Activated CD4-positive, alpha-beta T cell treated with anti-CD3 and anti-CD28 coated beads, Interleukin-2, amount 10 ng/mL, durations not matched to agents 7 days and 5 days (primary cell): ENCODE results near the gene IL12RB1. TPM values are rescaled to one million over a fixed set of nuclear protein-coding genes. Genes with fewer than 3 reads are reported as not detected.
"Not testable (repeated sequence)": the region's sequence is repeated elsewhere in the genome, so short reads cannot be mapped to it uniquely, and the experiment has no call there.

Experiments used
- CTCF ChIA-PET: fragments of 350-600 bp; sonication (Branson Sonifier 250); formaldehyde crosslinking; loops from one replicate; lab custom pipeline; 2021; ENCODE audit warnings: antibody characterized with exemption; lab: Charles Lee
- POLR2A ChIA-PET: fragments of 350-600 bp; sonication (Branson Sonifier 250); formaldehyde crosslinking; loops from one replicate; lab custom pipeline; 2021; ENCODE audit warnings: antibody characterized with exemption; lab: Charles Lee
- DNase-seq: peaks from one replicate; pipeline ENCODE4 v3.0.0-alpha.2; 2020
- H3K27ac Mint-ChIP-seq: one replicate; pipeline ENCODE4 v1.8.0; 2021; ENCODE audit warnings: mild to moderate bottlenecking, moderate library complexity, mixed read lengths
- H3K27me3 Mint-ChIP-seq: one replicate; pipeline ENCODE4 v1.8.0; 2021; ENCODE audit warnings: mixed read lengths
- H3K36me3 Mint-ChIP-seq: one replicate; pipeline ENCODE4 v1.8.0; 2021; ENCODE audit warnings: low read depth, mixed read lengths
- H3K4me1 Mint-ChIP-seq: one replicate; pipeline ENCODE4 v1.8.0; 2021; ENCODE audit warnings: mixed read lengths
- H3K4me3 Mint-ChIP-seq: one replicate; pipeline ENCODE4 v1.8.0; 2021; ENCODE audit warnings: mild to moderate bottlenecking, moderate library complexity, mixed read lengths
- H3K9me3 Mint-ChIP-seq: one replicate; pipeline ENCODE4 v1.8.0; 2021; ENCODE audit warnings: mixed read lengths
- total RNA-seq, 2 experiments: library from RNA; stranded (reverse); gene quantifications; one replicate each; pipeline ENCODE4 v1.2.3, GENCODE V29; 2021

Gene IL12RB1
- total RNA-seq, 2 experiments from 2014 or later, result 81.8 to 86.8 TPM

DNA sequence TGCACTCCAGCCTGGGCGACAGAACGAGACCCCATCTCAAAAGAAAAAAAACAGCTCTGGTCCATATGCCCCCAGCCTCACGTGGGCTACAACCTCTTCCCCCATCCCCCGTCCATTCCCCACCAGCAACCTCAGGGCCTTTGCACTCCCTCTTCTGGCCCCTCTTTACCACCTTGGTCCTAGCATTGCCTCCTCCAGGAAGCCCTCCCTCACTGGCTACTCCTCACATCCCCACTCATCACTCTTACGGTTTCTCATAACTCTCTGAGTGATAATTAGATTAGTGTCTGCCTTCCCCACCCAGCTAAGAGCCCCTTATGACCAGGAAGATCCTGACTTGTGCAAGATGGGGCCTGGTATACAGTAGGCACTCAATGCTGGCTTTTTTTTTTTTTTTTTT lies 30.8 kb downstream of the IL12RB1 start:
- CTCF ChIA-PET, result interaction anchor here (0.8 to 13.1 kb wide), 5 partner anchors 11 to 123 kb away, joined by 3 to 83 read pairs (median 6); partner anchors contain the start of genes ARRDC2 and CCDC124
- DNase-seq, result no peak
- Mint-ChIP-seq H3K27me3 (no peaks in the 10 kb centered on the region), H3K9me3 (no peaks in the 10 kb centered on the region), H3K36me3 (peaks cover 22% of the 10 kb centered on the region), H3K27ac (no peak overlapping the region), H3K4me3 (no peak overlapping the region), H3K4me1 (peaks cover 26% of the 10 kb centered on the region)
- POLR2A ChIA-PET, result no interaction called here

DNA sequence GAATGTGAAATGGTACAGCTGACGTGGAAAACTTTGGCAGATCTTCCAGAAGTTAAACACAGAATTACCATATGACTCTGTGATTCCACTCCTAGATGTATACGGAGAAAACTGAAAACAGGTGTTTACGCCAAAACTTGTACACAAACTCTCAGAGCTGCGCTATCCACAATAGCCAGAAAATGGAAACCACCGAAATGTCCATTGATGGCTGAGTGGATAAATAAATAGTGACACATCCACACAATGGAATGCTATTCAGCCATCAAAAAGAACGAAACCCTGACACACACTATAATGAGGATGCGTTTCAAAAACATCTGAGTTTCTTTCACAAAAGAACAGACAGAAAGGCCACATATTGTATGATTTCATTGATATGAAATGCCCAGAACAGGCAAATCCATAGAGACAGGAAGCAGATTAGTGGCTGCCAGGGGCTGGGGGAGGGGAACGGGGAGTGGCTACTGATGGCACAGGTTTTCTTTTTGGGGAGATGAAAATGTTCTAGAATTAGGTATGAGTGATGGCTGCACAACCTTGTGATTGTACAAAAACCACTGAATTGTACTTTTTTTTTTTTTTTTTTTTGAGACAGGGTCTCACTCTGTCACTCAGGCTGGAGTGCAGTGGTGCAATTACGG lies 33.0 kb downstream of the IL12RB1 start:
- no peak overlapping the region for H3K27ac Mint-ChIP-seq
- peaks cover 8% of the 10 kb centered on the region for H3K36me3 Mint-ChIP-seq
- H3K4me1 Mint-ChIP-seq, result peaks cover 35% of the 10 kb centered on the region
- no peaks in the 10 kb centered on the region for H3K9me3 Mint-ChIP-seq
- ChIA-PET POLR2A (interaction anchor here (0.6 kb wide), 1 partner anchor 269 kb away, joined by 3 read pairs; no protein-coding TSS in a partner anchor), CTCF (interaction anchor here (0.7 to 13.1 kb wide), 3 partner anchors 10 to 401 kb away, joined by 3 to 83 read pairs (median 4); partner anchors contain the start of gene ARRDC2)
- peak; percentile 25 for DNase-seq
- H3K27me3 Mint-ChIP-seq, result peaks cover 4% of the 10 kb centered on the region
- H3K4me3 Mint-ChIP-seq, result no peak overlapping the region

DNA sequence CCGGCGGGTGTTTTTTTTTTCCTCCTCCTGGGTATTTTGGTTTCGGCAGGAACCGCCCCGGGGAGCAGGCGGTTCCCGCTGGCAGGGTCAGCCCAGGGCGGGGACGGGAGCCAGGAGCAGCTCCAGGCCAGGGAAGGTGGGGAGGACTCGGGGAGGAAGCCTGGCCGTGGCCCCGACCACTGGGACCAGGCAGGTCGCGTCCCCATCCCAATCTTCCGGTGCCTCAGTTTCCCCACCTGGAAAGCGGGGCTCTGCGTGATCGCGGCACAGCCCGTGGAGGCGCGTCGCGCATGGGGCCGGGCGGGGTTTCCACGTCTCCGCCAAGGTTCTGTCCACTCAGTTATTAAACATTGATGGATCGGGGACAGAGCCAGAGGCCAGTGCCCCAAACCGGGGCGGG lies 34.8 kb downstream of the IL12RB1 start:
- CTCF ChIA-PET, result interaction anchor here (1.0 to 1.2 kb wide), 2 partner anchors 27 to 192 kb away, joined by 3 read pairs; partner anchors contain the start of gene RPL18A
- peaks cover 26% of the 10 kb centered on the region for H3K4me1 Mint-ChIP-seq
- no peak for DNase-seq
- H3K4me3 Mint-ChIP-seq, result no peak overlapping the region
- no peak overlapping the region for H3K27ac Mint-ChIP-seq
- no peaks in the 10 kb centered on the region for H3K9me3 Mint-ChIP-seq
- no peaks in the 10 kb centered on the region for H3K36me3 Mint-ChIP-seq
- POLR2A ChIA-PET, result no interaction called here
- H3K27me3 Mint-ChIP-seq, result peaks cover 5% of the 10 kb centered on the region

- Mint-ChIP-seq H3K36me3 (no peaks in the 10 kb centered on the region), H3K4me3 (no peak overlapping the region), H3K27ac (no peak overlapping the region), H3K9me3 (no peaks in the 10 kb centered on the region), H3K27me3 (peaks cover 5% of the 10 kb centered on the region), H3K4me1 (peaks cover 46% of the 10 kb centered on the region)
- CTCF ChIA-PET, result interaction anchor here (1.2 kb wide), 1 partner anchor 104 kb away, joined by 3 read pairs; no protein-coding TSS in a partner anchor
- POLR2A ChIA-PET, result no interaction called here
- no peak for DNase-seq
These were observed 37.3 kb downstream of the IL12RB1 start for GRCh38 chr19:18049385-18049784.

- ChIA-PET POLR2A (no interaction called here), CTCF (interaction anchor here (1.0 to 2.1 kb wide), 2 partner anchors 11 to 597 kb away, joined by 3 to 16 read pairs; no protein-coding TSS in a partner anchor)
- H3K36me3 Mint-ChIP-seq, result peaks cover 9% of the 10 kb centered on the region
- H3K4me3 Mint-ChIP-seq, result no peak overlapping the region
- H3K27ac Mint-ChIP-seq, result peak overlapping the region; percentile 16
- H3K4me1 Mint-ChIP-seq, result peaks cover 52% of the 10 kb centered on the region
- H3K27me3 Mint-ChIP-seq, result peaks cover 20% of the 10 kb centered on the region
- peaks cover 4% of the 10 kb centered on the region for H3K9me3 Mint-ChIP-seq
- DNase-seq, result no peak
These were observed 40.5 kb downstream of the IL12RB1 start for GRCh38 chr19:18046059-18046718.

- Mint-ChIP-seq H3K27me3 (peaks cover 23% of the 10 kb centered on the region), H3K4me3 (peak overlapping the region; percentile 53), H3K27ac (peak overlapping the region; percentile 87), H3K36me3 (peaks cover 13% of the 10 kb centered on the region), H3K4me1 (peaks cover 46% of the 10 kb centered on the region), H3K9me3 (peaks cover 7% of the 10 kb centered on the region)
- ChIA-PET POLR2A (interaction anchor here (1.4 kb wide), 1 partner anchor 37 kb away, joined by 4 read pairs; the partner anchor contains the start of gene ARRDC2), CTCF (interaction anchor here (0.6 to 2.1 kb wide), 10 partner anchors 12 to 597 kb away, joined by 3 to 16 read pairs (median 4); partner anchors contain the start of gene CCDC124)
- peak; percentile 14 for DNase-seq
These were observed 41.3 kb downstream of the IL12RB1 start for GRCh38 chr19:18045307-18046050.

DNA sequence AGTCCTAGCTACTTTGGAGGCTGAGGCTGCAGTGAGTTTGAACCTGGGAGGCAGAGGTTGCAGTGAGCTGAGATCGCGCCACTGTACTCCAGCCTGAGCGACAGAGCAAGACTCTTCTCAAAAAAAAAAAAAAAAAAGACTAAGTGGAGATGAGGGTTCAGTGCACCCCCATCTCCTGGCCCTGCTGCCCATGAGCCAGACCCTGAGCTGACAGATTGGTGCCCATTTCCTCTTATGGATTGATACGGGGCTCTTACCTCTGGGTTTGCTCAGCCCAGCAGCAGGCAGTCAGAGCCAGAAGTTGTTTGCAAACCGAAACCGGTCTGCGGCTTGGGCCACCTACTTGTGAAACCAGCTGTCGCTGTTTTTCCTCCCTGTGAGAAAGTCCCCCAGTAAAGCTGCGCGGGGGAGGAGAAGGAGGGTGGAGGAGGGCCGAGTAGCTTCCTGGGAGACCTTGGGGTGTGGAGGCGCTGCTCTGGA lies 41.9 kb downstream of the IL12RB1 start:
- Mint-ChIP-seq H3K27me3 (peaks cover 22% of the 10 kb centered on the region), H3K27ac (peak overlapping the region; percentile 87), H3K36me3 (peaks cover 15% of the 10 kb centered on the region), H3K4me1 (peaks cover 39% of the 10 kb centered on the region), H3K9me3 (peaks cover 7% of the 10 kb centered on the region), H3K4me3 (peak overlapping the region; percentile 53)
- POLR2A ChIA-PET, result interaction anchor here (1.4 kb wide), 1 partner anchor 37 kb away, joined by 4 read pairs; the partner anchor contains the start of gene ARRDC2
- DNase-seq, result peak; percentile 94
- CTCF ChIA-PET, result interaction anchor here (0.6 to 2.1 kb wide), 11 partner anchors 12 to 217 kb away, joined by 3 to 16 read pairs (median 4); partner anchors contain the start of gene CCDC124

- Mint-ChIP-seq H3K27ac (peak overlapping the region; percentile 15), H3K4me3 (no peak overlapping the region), H3K36me3 (peaks cover 15% of the 10 kb centered on the region), H3K4me1 (peaks cover 38% of the 10 kb centered on the region), H3K9me3 (peaks cover 7% of the 10 kb centered on the region), H3K27me3 (peaks cover 23% of the 10 kb centered on the region)
- POLR2A ChIA-PET, result no interaction called here
- no peak for DNase-seq
- CTCF ChIA-PET, result interaction anchor here (1.0 to 2.1 kb wide), 3 partner anchors 14 to 98 kb away, joined by 3 to 16 read pairs (median 4); no protein-coding TSS in a partner anchor
These were observed 43.1 kb downstream of the IL12RB1 start for GRCh38 chr19:18043676-18044075.

DNA sequence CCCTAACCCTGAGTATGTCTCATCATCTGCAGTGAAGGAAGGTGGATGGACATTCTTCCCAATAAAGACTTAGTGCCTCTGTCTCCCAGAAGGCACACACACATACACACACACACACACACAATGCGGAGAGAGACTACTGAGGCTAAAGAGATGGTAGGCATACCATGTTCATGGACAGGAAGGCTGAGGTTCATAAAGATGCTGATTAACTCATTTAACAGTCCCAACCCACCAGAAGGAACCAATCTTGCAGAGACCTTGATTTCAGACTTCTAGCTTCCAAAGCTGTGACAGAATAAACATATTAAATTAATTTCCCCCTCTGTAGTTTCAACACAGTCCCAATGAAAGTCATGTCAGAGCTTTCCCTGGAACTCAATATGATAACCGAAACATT lies 45.7 kb downstream of the IL12RB1 start:
- CTCF ChIA-PET, result interaction anchor here (0.7 to 1.1 kb wide), 2 partner anchors 9 to 16 kb away, joined by 3 to 4 read pairs; no protein-coding TSS in a partner anchor
- Mint-ChIP-seq H3K4me3 (no peak overlapping the region), H3K36me3 (peaks cover 15% of the 10 kb centered on the region), H3K27me3 (peaks cover 22% of the 10 kb centered on the region), H3K27ac (no peak overlapping the region), H3K9me3 (peaks cover 7% of the 10 kb centered on the region), H3K4me1 (peaks cover 35% of the 10 kb centered on the region)
- no peak for DNase-seq
- POLR2A ChIA-PET, result no interaction called here

DNA sequence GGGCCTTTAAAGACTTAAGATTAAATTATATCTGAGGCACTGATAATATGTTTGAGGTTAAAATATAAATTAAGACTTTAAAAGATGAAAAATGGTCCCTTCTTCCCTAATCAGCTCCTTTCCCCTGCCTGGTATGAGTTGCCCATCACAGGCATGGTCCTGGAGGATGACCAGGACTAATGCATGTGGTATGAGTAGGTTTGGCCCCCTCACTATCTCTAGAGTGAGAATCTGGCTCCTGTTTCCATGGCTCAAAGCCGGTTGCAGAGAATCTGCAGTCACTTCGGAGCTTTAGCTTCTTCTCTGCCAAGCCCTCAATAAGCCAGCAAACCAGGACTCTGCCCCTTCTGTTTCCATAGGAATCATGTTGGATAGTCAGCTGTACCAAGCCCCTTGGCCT lies 54.6 kb downstream of the IL12RB1 start:
- peaks cover 13% of the 10 kb centered on the region for H3K4me1 Mint-ChIP-seq
- H3K27ac Mint-ChIP-seq, DNase-seq, H3K27me3 Mint-ChIP-seq, H3K9me3 Mint-ChIP-seq, POLR2A ChIA-PET, H3K36me3 Mint-ChIP-seq, H3K4me3 Mint-ChIP-seq: not testable (repeated sequence)
- CTCF ChIA-PET, result interaction anchor here (0.6 to 1.9 kb wide), 3 partner anchors 9 to 56 kb away, joined by 3 to 6 read pairs (median 3); no protein-coding TSS in a partner anchor

DNA sequence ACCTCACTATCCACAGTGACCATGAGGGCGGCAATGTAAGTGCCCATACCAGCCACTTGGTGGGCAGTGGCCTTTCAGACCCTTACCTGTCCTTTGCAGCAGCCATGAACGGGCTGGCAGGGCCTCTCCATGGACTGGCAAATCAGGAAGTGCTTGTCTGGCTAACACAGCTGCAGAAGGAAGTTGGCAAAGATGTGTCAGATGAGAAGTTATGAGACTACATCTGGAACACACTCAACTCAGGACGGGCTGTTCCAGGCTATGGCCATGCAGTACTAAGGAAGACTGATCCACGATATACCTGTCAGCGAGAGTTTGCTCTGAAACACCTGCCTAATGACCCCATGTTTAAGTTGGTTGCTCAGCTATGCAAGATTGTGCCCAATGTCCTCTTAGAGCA lies 55.3 kb downstream of the IL12RB1 start:
- H3K9me3 Mint-ChIP-seq, H3K4me3 Mint-ChIP-seq, DNase-seq, H3K27me3 Mint-ChIP-seq, H3K36me3 Mint-ChIP-seq, H3K27ac Mint-ChIP-seq, POLR2A ChIA-PET: not testable (repeated sequence)
- H3K4me1 Mint-ChIP-seq, result peaks cover 13% of the 10 kb centered on the region
- CTCF ChIA-PET, result interaction anchor here (0.6 to 1.9 kb wide), 3 partner anchors 9 to 55 kb away, joined by 3 to 6 read pairs (median 3); no protein-coding TSS in a partner anchor
